NCI-H187 treated with DMSO at 0.1 percent for 48 hours (cell line): ENCODE results near the gene WDR27.

ENCODE experiments used
- DNase-seq: peaks from one replicate; lab custom pipeline; 2025; lab: John Stamatoyannopoulos, UW

WDR27 gene

DNA sequence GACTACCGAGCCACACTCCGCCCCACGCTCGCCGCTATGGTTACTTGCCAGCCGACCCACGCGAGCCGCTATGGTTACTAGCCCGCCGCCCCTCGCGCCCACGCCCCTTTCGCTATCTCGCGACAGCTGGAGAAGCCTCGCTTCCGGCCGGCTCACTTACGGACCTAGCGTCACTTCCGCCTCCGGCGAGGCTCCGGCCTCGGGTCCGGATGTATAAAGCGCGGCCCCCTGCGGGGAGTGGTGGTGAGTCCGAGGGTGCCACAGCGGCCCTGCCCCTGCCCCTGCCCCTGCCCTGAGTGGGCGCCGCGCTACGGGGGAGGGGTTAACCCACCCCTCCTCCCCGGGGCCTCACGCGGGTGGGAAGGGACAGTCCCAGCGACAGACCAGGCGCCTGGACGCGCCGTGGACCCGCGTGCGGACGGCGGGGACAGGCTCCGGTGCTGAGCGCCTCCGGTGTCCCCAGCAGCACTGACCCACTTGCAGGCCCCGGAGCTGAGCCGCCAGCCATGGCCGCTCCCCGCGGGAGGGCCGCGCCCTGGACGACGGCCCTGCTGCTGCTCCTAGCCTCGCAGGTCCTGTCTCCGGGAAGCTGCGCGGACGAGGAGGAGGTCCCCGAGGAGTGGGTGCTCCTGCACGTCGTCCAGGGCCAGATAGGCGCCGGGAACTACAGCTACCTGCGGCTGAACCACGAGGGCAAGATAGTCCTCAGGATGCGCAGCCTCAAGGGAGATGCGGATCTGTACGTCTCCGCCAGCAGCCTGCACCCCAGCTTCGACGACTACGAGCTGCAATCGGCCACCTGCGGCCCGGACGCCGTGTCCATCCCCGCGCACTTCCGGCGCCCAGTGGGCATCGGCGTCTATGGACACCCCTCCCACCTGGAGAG lies at the start of gene WDR27, which contains the start of gene C6orf120:
TSS of gene WDR27 (minus strand) at position 76 of the 886 bp plus-strand sequence. CDS start 13,024 bp downstream, outside the sequence.
TSS of gene C6orf120 (plus strand) at position 173 of the 886 bp plus-strand sequence. CDS start at position 507, 334 bp downstream.
- peak; percentile 67 for DNase-seq

DNA sequence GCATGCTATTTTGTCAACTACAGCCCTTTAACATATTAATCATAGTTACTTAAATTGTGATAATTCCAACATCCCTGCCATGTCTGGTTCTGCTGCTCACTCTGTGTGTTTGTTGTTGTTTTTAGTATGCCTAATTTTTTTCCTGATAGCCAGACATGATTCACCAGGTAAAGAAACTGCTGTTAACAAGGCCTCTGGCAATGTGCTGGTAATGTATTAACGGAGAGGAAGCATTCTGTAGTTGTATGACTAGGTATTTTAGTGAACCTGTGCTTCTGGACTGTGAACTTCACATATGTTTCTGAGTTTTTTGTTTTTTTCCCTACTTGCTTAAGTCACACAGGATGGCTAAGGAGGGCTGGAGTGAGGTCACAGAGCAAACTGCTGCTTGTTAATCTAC lies 44.7 kb upstream of the WDR27 start:
- no peak for DNase-seq

DNA sequence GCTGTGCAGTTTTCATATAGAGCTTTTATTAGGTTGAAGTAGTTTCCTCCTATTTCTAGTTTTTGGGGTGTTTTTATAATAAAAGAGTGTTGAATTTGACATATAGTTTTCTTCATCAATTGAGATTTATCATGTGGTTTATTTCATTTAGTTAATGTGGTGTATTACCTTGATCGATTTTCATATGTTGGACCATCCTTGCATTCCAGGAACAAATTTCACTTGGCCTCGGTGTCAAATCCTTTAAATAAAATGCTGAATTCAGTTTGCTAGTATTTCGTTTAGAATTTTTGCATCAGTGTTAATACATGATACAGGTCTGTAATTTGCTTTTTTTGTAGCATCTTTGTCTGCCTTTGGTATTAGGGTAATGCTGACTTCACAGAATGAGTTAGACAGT lies 43.6 kb upstream of the WDR27 start:
- no peak for DNase-seq

DNA sequence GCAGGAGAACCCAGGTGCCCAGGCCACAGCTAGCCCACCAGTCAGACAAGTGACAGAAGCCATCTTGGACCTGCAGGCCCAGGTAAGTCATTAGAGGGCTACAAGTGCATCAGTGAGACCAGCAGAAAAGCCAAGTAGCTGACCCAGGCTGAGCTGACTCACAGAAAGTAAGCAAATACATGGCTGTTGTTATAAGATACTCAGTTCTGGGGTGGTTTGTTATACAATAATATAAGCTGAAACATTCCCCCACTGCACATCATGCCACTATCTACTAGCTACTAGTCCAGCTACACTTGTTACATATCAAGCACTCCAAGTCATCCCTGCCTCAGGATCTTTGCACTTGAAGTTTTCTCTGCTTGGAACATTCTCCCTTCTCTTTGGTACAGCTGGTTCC lies 39.5 kb upstream of the WDR27 start:
- no peak for DNase-seq

DNA sequence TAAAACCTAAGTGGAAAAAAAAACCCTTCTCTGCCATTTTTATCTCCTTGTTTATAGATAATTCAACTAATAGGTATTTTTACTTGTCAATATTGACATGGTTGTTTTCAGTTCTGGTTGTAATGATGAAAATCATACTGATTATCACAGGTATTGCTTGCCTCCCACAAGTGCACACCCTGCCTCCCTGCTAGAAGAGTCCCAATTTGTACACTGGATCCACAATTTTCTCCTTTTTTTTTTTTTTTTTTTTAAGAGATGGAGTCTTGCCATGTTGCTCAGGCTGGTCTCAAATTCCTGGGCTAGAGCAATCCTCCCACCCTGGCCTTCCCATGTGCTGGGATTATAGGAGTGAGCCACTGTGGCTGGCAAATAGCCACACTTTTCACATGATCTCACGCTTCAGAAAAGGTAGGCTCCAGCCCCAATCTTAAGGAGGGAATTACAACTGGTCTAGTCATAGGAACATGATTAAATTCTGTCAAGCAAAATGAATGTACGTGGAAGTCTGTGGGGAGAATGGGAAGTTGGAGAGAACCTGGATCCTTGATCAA lies 37.2 kb upstream of the WDR27 start:
- DNase-seq, result no peak

DNA sequence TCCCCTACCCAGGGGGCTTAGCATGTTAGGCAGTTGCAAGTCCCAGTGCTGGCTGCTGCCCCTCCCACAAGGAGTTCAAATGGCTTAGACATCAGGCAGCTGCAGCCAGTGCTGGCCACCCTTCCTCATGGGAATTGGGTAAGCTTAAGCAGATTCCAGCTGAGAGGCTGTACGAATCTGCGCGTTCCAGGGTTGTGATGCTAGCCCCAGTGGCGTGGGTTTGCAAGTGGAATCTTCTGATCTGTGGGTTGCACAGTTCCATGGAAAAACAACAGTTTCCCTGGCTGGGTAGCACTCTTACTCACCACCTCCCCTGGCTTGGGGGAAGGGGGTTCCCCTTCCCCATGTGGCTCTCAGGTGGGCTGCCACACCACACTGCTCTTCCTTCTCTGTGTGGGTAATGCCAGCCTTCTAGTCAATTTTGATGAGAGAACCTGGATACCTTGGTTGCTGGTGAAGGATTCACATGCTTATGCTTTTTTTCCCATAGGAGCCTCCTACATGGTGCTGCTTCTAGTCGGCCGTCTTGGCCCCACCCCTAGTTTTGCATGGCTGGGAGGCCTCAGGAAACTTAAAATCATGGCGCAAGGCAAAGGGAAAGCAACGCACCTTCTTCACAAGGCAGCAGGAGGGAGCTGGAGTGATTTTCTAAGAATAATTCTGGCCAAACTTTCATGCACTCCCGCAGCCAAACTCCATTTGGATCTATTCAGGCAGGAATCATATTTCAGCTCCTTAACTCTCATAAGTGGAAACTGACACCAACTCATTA lies 36.6 kb upstream of the WDR27 start:
- DNase-seq, result peak; percentile 12

DNA sequence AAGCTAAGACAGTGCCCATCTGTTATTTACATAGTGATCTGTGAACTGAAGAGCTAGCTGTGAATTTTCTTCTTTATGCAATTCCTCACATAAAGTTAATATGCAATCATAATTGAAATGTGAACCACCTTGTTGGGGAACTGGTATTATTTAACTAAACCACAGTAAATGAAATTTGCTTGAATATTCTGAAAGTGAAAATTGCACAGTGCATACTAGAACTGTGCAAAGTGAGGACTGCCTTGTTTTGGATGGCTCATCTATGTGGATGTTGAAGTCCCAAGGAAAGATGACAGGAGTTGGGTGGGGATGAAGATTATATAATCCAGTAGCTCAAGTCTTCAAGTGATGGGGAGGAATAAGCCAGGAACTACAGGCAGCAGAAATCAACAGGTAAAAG lies 28.1 kb upstream of the WDR27 start:
- DNase-seq, result no peak

DNA sequence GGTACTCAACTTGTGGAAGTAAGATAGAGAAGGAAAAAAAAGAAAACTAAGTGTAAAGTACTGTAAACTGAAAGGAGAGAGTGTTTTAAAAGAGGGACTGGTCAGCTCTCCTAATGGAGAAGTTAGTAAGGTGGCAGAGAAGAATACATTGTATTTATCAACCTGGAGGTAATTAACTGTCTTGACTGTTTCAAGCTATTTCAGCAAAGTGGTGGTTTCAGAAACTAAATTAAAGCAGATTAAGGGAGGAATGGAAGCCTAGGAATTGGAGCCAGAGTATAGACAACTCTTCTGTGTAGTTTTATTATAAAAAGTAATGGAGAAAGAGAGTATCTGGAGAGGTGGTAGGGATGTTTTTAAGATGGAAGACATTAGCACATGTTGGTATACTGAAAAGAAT lies 25.1 kb upstream of the WDR27 start:
- DNase-seq, result no peak

DNA sequence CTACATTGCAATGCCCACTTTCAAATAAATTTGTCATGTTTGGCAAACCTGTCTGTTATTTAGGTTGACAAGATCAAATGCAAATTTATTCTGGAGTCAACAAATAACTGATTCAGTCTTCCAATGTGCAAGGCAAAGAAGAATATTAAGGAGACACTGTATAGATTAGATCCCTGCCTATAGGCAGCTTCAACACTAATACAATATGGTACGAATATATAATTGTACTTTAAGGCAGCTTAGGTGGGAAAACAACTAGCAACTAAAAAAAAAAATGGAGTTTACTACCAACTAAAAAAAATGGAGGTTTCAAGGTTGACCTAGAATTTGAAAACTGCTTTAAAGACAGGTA lies 24.2 kb upstream of the WDR27 start:
- DNase-seq, result no peak

DNA sequence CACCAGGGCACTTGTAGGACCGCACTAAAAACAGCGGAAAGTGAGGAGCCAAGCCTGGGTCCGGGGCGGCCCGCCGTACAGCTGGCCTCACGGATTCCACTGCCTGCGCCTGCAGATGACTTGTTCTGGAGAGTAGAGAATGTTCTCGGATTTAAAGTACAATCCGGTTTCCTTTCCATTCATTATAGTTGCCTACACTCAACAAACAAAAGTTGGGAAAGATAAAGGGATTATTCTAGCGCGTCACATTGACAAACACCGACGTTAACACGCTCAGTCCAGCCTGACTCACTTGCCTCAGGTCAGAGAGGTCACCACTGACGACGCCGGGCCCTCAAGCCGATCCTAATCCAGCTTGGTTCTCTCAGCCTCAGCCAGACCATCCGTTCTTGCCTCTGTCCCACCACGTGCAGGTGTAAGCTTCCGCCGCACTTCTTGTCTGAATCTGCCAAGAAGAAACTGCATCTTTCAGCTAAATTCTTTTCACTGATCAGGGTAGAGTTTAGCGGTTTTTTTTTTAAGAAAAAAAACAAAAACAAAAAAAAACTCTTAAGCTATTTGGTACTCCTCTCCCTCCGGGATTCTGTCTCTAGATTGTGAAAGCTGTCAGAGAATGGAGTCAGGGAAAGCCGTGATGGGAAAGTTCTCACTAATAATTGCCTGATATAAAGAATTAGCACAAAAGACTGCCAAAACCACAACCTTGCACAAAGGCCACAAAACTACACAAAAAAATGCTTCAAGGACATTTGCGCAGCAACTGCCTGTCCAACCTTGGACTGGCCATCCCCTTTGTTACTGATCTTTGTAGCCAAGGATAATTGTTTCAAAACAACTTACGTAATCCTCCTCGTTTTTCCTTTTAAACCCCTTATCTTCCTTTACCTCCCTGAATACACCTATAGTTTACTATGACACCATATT lies 23.6 kb upstream of the WDR27 start:
- DNase-seq, result no peak

DNA sequence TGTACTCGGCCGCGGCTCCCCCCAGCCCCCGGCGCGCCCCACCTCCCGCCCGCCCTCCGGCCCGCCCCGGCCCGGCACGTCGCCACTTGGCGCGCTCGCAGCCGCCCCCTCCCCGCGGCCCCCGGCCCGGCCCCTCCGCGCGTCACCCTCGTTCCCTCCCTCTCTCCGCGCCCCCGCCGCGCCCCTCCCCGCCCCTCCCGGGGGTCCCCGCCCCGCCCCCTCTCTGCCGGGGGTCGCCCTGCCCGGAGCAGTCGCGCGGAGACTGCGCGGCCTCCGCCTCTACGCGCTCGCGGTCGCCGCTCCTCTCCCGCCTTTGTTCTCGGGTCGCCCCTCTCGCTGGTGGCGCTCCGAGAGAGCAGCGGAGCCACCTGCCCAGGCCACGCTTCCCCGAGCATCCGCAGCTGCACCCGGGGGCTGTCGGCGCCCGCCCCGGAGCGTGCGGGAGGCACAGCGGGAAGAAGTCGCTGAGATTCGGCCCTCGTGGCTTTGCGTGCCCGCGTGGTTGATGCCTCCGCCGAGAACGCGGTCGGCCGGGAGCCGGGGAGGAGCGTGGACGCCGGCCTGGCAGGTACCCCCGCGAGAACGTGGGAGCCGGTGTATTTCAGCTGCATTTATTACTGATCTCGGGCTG lies 22.8 kb upstream of the WDR27 start, which contains the start of gene PHF10:
TSS of gene PHF10 (minus strand) at position 7 of the 631 bp plus-strand sequence. CDS start 569 bp downstream, outside the sequence.
- no peak for DNase-seq

DNA sequence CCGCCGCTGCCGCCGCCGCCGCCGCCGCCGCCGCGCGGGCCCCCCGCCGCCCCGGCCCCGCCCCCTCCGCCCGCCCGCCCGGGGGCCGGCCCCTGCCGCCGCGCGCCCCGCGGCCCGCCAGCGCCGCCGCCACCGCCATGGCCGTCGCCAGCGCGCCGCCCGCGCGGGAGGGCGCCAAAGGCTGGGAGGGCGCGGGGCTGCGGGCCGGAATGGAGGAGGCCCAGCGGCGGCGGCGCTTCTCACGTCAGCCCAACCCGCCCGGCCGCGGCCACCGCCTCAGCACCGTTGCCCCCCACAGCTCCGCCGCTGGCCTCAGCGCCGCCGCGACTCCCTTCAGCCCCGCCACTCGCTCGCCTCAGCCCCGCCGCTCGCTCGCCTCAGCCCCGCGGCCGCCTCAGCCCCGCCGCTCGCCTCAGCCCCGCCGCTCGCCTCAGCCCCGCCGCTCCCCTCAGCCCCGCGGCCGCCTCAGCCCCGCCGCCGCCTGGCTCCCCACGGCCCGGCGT lies 22.2 kb upstream of the WDR27 start:
- no peak for DNase-seq

DNA sequence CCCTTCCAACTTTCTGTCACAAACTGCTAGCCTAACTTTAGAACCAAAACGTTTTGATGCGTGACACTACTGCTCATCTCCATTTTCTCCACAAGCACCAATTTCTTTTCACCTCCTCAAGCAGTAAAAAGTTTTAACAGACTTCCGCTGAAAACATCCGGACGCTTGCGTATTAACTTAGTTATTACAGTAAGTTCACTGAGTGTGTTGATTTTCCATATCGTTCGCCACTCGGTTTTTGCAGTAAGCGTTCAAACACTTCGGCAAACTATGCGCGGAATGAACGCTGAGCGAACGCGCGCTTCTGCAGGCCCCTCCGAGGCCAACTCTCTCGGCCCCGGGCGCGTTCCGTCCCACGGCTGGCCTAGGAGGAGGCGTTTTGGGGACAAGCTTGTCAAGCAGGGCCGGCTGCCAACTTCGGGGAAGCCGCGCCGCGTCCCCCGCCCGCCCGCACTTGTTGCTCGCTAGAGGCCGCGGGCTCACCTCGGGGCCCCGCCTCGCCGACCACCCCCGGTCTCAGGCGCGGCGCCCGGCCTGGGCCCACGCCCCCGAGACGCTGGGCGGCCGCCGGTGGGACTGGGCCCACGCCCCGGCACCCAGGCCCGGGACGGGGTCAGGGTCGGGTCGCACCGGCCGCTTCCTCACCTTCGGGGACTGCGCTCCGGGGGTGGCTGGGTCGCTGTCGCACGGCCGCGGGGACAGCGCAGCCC lies 21.5 kb upstream of the WDR27 start:
- no peak for DNase-seq

DNA sequence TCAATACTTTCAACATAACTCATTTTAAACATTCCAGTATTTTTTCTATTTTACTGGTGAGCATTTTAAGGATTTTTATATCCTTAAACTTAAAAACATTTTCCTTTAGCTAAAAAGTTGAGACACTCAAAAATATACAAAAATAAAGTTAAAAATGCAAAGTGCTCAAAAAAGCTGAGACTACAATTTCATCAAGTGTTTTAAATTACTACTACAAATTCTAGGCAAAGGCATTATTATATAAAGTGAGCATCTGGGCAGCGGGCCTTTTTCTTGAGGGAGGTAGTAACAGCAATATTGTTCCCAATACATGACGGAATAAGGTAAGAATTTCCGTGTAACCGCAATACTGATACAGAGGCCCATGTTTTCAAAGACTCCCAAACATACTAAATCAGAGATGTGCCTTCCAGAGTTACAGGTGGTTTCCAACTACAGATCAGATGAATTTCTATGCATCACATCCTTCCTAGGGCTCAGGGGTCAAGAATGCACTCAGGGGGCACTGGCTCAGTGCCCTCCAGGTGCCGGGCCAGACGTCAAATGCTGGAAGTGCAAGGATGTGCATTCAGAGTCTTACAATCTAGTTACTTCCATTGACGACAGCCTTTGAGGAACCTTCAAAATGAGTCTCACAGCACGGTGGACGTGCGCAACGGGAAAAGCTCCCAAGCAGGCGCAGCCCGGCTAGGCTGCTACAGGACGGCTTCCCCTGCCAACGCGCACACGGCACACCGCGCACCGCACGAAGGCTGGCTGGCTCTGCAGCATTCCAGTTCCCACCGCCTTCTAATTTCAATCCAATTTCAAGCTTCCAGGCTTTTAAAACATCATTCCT lies 20.8 kb upstream of the WDR27 start:
- no peak for DNase-seq

DNA sequence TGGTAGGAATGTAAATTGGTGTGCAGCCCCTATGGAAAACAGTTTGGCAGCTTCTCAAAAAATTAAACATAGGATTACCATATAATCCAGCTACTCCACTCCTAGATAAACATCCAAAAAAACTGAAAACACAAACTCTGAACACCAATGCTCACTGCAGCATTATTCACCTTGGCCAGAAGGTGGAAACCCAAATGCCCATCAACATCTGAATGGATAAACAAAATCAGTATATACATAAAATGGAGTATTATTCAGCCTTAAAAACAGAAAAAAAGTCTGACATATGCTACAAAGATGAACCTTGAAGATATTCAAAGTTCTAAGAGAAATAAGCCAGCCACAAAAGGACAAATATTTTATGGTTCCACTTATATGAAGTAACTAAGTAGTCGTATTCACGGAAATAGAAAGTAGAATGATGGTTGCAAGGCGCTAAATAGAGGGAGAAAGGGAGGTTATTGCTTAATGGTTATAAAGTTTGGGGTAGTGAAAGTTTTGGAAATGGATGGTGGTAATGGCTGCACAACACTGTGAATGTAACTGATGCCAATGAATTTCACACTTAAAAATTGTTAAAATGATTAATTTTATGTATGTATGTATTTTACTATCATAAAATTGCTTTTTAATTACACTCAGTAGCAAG lies 18.5 kb upstream of the WDR27 start:
- DNase-seq, result no peak

DNA sequence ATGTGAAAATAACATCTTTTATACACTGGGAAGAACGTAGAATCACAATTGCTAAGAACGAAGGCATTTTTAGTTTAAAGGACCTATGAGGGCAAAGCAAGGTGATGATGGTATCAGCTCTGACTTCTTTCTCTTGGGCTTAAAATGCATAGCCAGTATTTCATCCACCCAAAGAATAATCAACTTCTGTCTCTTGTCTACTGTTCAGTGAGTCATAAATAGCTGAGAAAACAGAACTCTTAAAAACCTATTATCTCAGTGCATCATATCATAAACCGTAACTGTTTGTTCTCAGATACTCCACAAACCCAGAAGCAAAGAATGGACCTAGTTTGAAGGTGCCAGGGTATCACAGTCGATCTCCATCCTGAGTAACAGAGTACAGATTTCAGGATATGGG lies 17.3 kb upstream of the WDR27 start:
- no peak for DNase-seq

DNA sequence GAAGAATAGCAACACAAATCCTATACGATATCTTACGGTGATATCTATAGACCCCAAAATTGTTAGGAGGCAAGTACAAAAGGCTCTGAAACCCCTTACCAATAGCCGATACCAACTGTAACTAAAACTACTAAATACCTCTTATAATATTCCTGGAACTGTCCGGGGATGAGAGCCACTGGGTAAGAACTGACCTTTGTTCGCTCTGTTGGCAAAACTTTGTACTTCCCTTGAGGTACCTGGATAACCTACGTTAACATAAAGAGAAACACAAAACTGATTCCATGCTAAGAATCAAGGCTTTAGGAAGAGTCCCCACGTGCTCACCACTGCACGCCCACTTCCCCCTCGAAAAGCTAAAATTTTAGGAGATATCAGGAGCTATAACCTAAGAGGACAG lies 12.8 kb upstream of the WDR27 start:
- no peak for DNase-seq

DNA sequence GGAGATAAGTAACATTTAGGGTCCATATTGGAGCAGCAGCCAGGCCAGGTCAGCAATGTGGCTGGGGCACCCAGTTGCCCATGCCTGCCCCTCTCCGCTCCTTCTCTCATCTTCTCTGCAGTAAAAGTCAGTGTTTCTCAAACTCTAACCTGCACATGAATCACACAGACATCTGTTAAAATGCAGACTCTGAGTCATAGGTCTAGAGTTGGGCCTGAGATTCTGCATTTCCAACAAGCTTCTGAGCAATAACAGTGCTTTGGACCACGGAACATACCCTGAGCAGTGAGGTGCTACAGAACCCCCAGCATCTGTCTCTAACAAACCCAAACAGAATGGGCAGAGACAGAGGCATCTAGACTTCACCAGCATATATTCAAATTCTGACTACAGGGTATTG lies 12.3 kb upstream of the WDR27 start:
- no peak for DNase-seq

DNA sequence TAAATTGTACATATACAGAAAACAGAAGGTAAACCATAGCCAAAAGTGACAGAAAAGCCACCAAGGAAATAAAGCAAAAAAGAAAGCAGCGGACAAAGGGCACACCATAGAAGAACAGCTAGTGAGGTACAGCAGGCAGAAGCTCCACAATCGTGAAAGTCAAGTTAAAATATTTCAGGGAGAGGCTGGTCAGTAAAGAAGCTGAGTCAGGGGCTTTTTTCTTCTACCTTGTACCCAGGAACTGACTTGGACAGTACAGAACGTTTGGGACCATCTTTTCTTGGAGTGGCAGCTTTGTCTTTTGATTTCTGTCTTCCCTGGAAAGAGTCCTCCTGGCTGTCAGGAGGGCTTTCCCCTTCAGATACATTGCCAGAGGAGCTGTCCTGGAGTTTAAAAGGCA lies 8.2 kb upstream of the WDR27 start:
- DNase-seq, result no peak
